SU-DHL-6 (cell line): ENCODE results near the gene RGS16.
A peak's percentile ranks its signal among the peaks of the same experiment; 100 is the strongest.

ENCODE experiments used
- H2AFZ ChIP-seq: fragments of 200-600 bp; sonication (generic); 2 replicates; pipeline ENCODE4 v1.6.1; 2014; ENCODE audit warnings: low read depth, mild to moderate bottlenecking, moderate library complexity, mixed read lengths, antibody characterized with exemption, low read length; ENCODE audit not compliant: severe bottlenecking
- H3F3A ChIP-seq: fragments of 200-600 bp; shearing (Covaris generic); 2 replicates; pipeline ENCODE4 v1.6.0; 2016; ENCODE audit warnings: antibody characterized with exemption, mild to moderate bottlenecking; ENCODE audit not compliant: insufficient read depth
- H3K27ac ChIP-seq: fragments of 200-600 bp; sonication (generic); 2 replicates; pipeline ENCODE4 v1.5.1; 2016; ENCODE audit warnings: low read depth, mild to moderate bottlenecking, low read length, moderate library complexity, mixed read lengths
- H3K27me3 ChIP-seq: fragments of 200-600 bp; sonication (generic), shearing (Covaris generic); 2 replicates; pipeline ENCODE4 v1.6.0; 2014; ENCODE audit warnings: mild to moderate bottlenecking, low read length
- H3K36me3 ChIP-seq: fragments of 200-600 bp; sonication (generic); 2 replicates; pipeline ENCODE4 v1.6.1; 2014; ENCODE audit warnings: mild to moderate bottlenecking, low read length, mixed read lengths
- H3K4me2 ChIP-seq: fragments of 300-600, 200-600 bp; shearing (Covaris generic), sonication (generic); 2 replicates; pipeline ENCODE4 v1.6.0; 2014; ENCODE audit warnings: low read length, low read depth, mild to moderate bottlenecking; ENCODE audit not compliant: poor library complexity, severe bottlenecking
- H3K4me3 ChIP-seq: fragments of 200-600 bp; sonication (generic); 2 replicates; pipeline ENCODE4 v1.5.1; 2014; ENCODE audit warnings: antibody characterized with exemption, low read length, mild to moderate bottlenecking, mixed read lengths; ENCODE audit not compliant: insufficient read depth, poor library complexity, severe bottlenecking
- H3K79me2 ChIP-seq: fragments of 200-600 bp; sonication (generic); 2 replicates; pipeline ENCODE4 v1.6.1; 2014; ENCODE audit warnings: mild to moderate bottlenecking, low read length, moderate library complexity; ENCODE audit not compliant: insufficient read depth
- H3K9ac ChIP-seq: fragments of 200-600 bp; sonication (generic); 2 replicates; pipeline ENCODE4 v1.7.0; 2014; ENCODE audit warnings: mild to moderate bottlenecking, low read length
- H3K9me2 ChIP-seq: fragments of 200-600 bp; sonication (generic); replicated peaks from 2 replicates; pipeline ENCODE4 v1.6.1; 2014; ENCODE audit warnings: low read length; ENCODE audit not compliant: insufficient read depth
- H3K9me3 ChIP-seq: fragments of 200-600 bp; sonication (generic); 2 replicates; pipeline ENCODE4 v1.6.1; 2014; ENCODE audit warnings: low read length, mixed read lengths; ENCODE audit not compliant: insufficient read depth
- H4K20me1 ChIP-seq: fragments of 200-600 bp; sonication (generic); 2 replicates; pipeline ENCODE4 v1.6.1; 2014; ENCODE audit warnings: low read depth, mild to moderate bottlenecking, antibody characterized with exemption, low read length, moderate library complexity, mixed read lengths
- EZH2phosphoT487 ChIP-seq: fragments of 200-600 bp; sonication (generic), shearing (Covaris generic); conservative IDR thresholded peaks from 2 replicates; pipeline ENCODE4 v1.6.1; 2018; ENCODE audit warnings: mild to moderate bottlenecking, antibody characterized with exemption, low read length, moderate library complexity, mixed read lengths
- TF ChIP-seq, protein P1 (sequence below): fragments of 200-600 bp; sonication (generic); IDR thresholded peaks from one replicate; pipeline ENCODE4 v1.5.1; 2017; ENCODE audit warnings: antibody characterized with exemption, mild to moderate bottlenecking, low read length, moderate library complexity; ENCODE audit not compliant: insufficient read depth, poor library complexity, severe bottlenecking

RGS16 gene

DNA sequence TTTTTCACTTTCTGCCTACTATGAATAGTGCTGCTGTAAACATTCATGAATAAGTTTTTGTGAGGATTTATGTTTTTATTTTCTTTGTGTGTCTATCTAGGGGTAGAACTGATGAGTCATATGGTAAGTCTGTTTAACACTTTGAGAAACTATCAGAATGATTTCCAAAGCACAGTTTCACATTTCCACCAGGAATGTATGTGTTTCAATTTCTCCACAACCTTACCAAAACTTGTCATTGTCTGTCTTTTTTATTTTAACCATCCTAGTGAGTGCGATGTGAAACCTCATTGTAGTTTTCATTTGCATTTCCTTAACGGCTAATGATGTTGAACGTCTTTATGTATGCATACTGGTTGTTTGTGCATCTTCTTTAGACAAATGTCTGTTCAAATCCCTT, 38.7 kb downstream of the RGS16 start:
- Histone ChIP-seq H3K4me2 (no peak overlapping the region), H3F3A (peaks cover 28% of the 10 kb centered on the region), H3K9ac (no peak overlapping the region), H3K4me3 (no peak overlapping the region), H2AFZ (no peak overlapping the region), H3K9me2 (no peaks in the 10 kb centered on the region), H3K79me2 (no peaks in the 10 kb centered on the region), H3K36me3 (peaks cover 12% of the 10 kb centered on the region), H3K27ac (no peak overlapping the region), H4K20me1 (no peaks in the 10 kb centered on the region), H3K9me3 (no peaks in the 10 kb centered on the region; the same call in 1 of the 2 replicates), H3K27me3 (no peaks in the 10 kb centered on the region)
- TF ChIP-seq, protein P1, sequence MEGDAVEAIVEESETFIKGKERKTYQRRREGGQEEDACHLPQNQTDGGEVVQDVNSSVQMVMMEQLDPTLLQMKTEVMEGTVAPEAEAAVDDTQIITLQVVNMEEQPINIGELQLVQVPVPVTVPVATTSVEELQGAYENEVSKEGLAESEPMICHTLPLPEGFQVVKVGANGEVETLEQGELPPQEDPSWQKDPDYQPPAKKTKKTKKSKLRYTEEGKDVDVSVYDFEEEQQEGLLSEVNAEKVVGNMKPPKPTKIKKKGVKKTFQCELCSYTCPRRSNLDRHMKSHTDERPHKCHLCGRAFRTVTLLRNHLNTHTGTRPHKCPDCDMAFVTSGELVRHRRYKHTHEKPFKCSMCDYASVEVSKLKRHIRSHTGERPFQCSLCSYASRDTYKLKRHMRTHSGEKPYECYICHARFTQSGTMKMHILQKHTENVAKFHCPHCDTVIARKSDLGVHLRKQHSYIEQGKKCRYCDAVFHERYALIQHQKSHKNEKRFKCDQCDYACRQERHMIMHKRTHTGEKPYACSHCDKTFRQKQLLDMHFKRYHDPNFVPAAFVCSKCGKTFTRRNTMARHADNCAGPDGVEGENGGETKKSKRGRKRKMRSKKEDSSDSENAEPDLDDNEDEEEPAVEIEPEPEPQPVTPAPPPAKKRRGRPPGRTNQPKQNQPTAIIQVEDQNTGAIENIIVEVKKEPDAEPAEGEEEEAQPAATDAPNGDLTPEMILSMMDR, result no peak
- TF ChIP-seq EZH2phosphoT487, result no peak

- Histone ChIP-seq H3K4me2 (no peak overlapping the region), H3K9ac (no peak overlapping the region), H3K27ac (no peak overlapping the region), H3K4me3 (no peak overlapping the region), H3K9me2 (no peaks in the 10 kb centered on the region), H3K36me3 (peaks cover 12% of the 10 kb centered on the region), H3K27me3 (no peaks in the 10 kb centered on the region), H3K79me2 (no peaks in the 10 kb centered on the region), H4K20me1 (no peaks in the 10 kb centered on the region), H3K9me3 (no peaks in the 10 kb centered on the region; the same call in 1 of the 2 replicates), H2AFZ (peak overlapping the region; percentile 50), H3F3A (peaks cover 21% of the 10 kb centered on the region)
- TF ChIP-seq, protein P1, result no peak
- TF ChIP-seq EZH2phosphoT487, result no peak
These were observed 39.7 kb downstream of the RGS16 start for GRCh38 chr1:182564406-182565004.

GRCh38 chr1:182563095-182563494, 41.1 kb downstream of the RGS16 start:
- no peak overlapping the region for H3K4me3 ChIP-seq
- no peak overlapping the region for H3K27ac ChIP-seq
- H3K9ac ChIP-seq, result no peak overlapping the region
- no peak overlapping the region for H2AFZ ChIP-seq
- TF ChIP-seq, protein P1, result no peak
- no peak for TF ChIP-seq EZH2phosphoT487
- no peak overlapping the region for H3K4me2 ChIP-seq
- peaks cover 12% of the 10 kb centered on the region for H3K36me3 ChIP-seq
- no peaks in the 10 kb centered on the region; the same call in 1 of the 2 replicates for H3K9me3 ChIP-seq
- H3F3A ChIP-seq, result peaks cover 7% of the 10 kb centered on the region; the same call in 1 of the 2 replicates
- no peaks in the 10 kb centered on the region for H4K20me1 ChIP-seq
- H3K79me2 ChIP-seq, result no peaks in the 10 kb centered on the region
- no peaks in the 10 kb centered on the region for H3K27me3 ChIP-seq
- no peaks in the 10 kb centered on the region for H3K9me2 ChIP-seq
